HFFc6 (cell line): Measurements from ENCODE around the gene DGCR6. TPM values are rescaled to one million over a fixed set of nuclear protein-coding genes. Genes with fewer than 3 reads are reported as not detected.
"Not testable (repeated sequence)": the region's sequence is repeated elsewhere in the genome, so short reads cannot be mapped to it uniquely, and the experiment has no call there.

Experiments used
- DNase-seq: peaks from one replicate; pipeline ENCODE4 v3.0.0-alpha.2; 2018
- H3K27ac Mint-ChIP-seq: 2 replicates; pipeline ENCODE4 v1.8.0; 2020; ENCODE audit warnings: mild to moderate bottlenecking, mixed read lengths
- H3K27me3 Mint-ChIP-seq: 2 replicates; pipeline ENCODE4 v1.8.0; 2021; ENCODE audit warnings: mild to moderate bottlenecking, moderate library complexity, mixed read lengths; ENCODE audit not compliant: insufficient read depth
- H3K36me3 Mint-ChIP-seq: 2 replicates; pipeline ENCODE4 v1.8.0; 2021; ENCODE audit warnings: low read depth, mixed read lengths
- H3K4me1 Mint-ChIP-seq: 2 replicates; pipeline ENCODE4 v1.8.0; 2020; ENCODE audit warnings: low read depth, mixed read lengths
- H3K4me3 Mint-ChIP-seq: 2 replicates; pipeline ENCODE4 v1.8.0; 2020; ENCODE audit warnings: mild to moderate bottlenecking, moderate library complexity, mixed read lengths
- H3K9me3 Mint-ChIP-seq: 2 replicates; pipeline ENCODE4 v1.8.0; 2020; ENCODE audit warnings: mild to moderate bottlenecking, mixed read lengths
- total RNA-seq, 6 experiments: library from RNA; stranded (reverse); fragmentation: NEBNext Ultra II Directional; extraction: Animal tissue kit (Norgen Biotek cat#: 25700); gene quantifications; 2 replicates in 1 of 6; 3 replicates in 5 of 6; pipeline ENCODE4 v1.2.3, GENCODE V29; 2021
- TF ChIP-seq, protein P1 (sequence below): fragments of 200-600 bp; sonication (generic); IDR thresholded peaks from 2 replicates; pipeline ENCODE4 v1.5.0; 2021; ENCODE audit warnings: antibody characterized with exemption, mild to moderate bottlenecking

The DGCR6 gene
- total RNA-seq, 6 experiments from 2014 or later, result 0.35 to 1.7 (median 0.75) TPM

DNA sequence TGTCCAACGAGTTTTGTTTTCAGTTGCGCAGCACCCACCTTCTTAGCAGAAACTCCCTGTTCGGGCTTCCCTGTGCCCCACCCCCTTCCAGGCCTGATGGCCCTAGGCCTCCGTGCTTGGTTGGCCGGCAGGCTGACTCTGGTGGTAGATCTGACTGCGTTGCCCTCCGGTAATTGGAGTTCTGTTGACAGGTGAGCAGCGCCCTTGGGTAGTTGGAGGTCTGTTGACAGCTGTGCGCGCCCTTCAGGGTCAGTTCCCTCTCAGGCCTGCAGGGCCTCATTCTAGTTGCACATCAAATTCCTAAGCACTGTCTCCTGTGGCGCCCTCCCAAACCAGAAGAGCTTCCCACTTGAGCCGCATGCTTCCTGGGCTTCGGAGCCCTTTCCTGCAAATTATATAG, 776 bp downstream of the DGCR6 start:
- Mint-ChIP-seq H3K9me3 (no peaks in the 10 kb centered on the region), H3K27ac (no peak overlapping the region), H3K4me3 (no peak overlapping the region), H3K36me3 (no peaks in the 10 kb centered on the region), H3K4me1 (no peaks in the 10 kb centered on the region), H3K27me3 (no peaks in the 10 kb centered on the region)
- DNase-seq, result no peak
- TF ChIP-seq, protein P1, sequence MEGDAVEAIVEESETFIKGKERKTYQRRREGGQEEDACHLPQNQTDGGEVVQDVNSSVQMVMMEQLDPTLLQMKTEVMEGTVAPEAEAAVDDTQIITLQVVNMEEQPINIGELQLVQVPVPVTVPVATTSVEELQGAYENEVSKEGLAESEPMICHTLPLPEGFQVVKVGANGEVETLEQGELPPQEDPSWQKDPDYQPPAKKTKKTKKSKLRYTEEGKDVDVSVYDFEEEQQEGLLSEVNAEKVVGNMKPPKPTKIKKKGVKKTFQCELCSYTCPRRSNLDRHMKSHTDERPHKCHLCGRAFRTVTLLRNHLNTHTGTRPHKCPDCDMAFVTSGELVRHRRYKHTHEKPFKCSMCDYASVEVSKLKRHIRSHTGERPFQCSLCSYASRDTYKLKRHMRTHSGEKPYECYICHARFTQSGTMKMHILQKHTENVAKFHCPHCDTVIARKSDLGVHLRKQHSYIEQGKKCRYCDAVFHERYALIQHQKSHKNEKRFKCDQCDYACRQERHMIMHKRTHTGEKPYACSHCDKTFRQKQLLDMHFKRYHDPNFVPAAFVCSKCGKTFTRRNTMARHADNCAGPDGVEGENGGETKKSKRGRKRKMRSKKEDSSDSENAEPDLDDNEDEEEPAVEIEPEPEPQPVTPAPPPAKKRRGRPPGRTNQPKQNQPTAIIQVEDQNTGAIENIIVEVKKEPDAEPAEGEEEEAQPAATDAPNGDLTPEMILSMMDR, result no peak

DNA sequence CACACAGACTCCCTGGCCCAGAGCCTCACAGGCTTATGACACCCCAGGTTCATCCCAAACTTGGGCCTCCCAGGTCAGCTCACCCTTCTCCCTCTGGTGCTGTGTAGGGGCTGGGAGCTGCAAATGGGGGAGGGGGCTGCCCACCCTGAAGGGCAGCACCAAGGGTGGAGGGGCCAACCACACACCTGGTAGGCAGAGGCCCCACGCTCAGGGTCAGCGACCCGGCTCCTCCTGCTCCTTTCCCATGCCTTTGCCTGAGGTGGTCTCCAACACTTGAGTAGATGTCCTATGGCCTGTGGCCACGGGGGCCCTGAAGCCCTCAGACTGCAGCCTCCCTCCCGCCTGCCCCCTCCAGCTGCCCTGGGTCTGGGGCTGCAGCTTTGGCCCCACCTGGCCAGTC, 3.4 kb downstream of the DGCR6 start:
- TF ChIP-seq, protein P1, result no peak
- Mint-ChIP-seq H3K36me3 (no peaks in the 10 kb centered on the region), H3K9me3 (no peaks in the 10 kb centered on the region), H3K27me3 (no peaks in the 10 kb centered on the region), H3K27ac (no peak overlapping the region), H3K4me3 (no peak overlapping the region), H3K4me1 (no peaks in the 10 kb centered on the region)
- DNase-seq, result no peak

DNA sequence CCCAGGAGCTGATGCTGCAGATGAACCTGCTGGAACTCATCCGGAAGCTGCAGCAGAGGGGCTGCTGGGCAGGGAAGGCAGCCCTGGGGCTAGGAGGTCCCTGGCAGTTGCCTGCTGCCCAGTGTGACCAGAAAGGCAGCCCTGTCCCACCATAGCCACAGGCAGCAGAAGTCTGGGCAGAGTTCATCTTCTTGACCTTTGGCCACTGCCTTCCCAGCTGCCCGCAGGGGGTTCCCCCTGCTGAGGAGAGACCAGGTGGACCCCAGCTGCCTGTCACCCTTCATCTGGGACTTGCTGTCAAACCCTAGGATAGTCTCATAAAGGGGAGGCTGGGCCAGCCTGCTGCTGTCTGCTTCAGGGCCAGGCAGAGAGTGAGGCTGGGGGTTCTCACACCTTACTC, 5.4 kb downstream of the DGCR6 start:
- DNase-seq, H3K36me3 Mint-ChIP-seq, H3K27me3 Mint-ChIP-seq, H3K9me3 Mint-ChIP-seq, H3K4me1 Mint-ChIP-seq, H3K4me3 Mint-ChIP-seq, H3K27ac Mint-ChIP-seq: not testable (repeated sequence)

DNA sequence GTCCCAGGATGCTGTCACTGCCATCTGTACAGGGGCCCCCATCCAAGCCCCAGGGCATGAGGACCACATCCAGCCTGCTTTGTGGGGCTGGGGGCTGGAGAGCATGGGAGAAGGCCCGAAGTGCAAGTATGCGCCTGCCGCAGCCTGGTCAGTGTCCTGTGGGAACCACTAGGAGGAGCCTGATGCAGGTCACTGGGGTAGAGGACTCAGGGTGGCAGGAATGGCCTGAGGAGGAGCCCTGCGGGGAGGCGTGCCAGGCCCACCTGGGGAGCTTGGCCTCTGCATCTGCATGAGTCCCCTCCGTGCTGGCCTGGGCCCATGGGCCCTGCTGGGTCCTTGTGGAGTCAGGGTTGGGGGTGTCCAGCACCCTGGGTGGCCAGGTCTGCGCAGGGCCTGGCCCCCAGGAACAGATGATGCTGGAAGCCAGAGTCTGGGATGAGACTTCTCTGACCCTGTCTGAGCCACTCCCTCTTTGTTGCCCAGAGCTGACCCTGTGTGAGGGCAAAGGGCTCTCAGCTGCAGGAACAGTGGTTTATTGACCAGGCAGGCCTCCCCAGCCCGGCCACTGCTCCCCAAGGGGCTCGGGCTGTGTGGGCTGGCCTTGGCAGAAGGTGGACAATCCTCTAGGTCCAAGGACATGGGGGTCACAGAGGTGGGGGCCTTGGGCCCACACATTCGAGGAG, 6.3 kb downstream of the DGCR6 start:
- H3K4me1 Mint-ChIP-seq, DNase-seq, H3K27me3 Mint-ChIP-seq, H3K4me3 Mint-ChIP-seq, H3K27ac Mint-ChIP-seq, H3K9me3 Mint-ChIP-seq, H3K36me3 Mint-ChIP-seq: not testable (repeated sequence)

DNA sequence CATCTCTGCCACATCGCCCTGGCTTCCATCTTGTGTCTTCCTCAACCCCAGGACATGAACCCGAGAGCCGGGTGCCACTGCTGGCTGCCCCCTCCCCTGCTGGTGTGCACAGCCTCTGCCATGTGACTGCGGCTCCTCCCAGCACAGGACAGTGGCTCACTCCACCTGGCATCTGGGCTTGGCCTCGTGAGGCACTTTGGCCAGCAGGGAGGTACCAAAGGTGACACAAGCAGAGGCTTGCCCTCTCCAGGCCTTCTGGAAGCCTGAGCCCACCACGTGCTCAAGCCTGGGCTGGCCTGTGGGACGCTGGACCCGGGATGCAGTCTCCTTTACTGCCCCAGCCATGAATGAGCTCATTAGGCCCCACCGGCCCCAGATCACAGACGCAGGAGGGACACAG, 8.4 kb downstream of the DGCR6 start:
- H3K9me3 Mint-ChIP-seq, H3K4me3 Mint-ChIP-seq: not testable (repeated sequence)

DNA sequence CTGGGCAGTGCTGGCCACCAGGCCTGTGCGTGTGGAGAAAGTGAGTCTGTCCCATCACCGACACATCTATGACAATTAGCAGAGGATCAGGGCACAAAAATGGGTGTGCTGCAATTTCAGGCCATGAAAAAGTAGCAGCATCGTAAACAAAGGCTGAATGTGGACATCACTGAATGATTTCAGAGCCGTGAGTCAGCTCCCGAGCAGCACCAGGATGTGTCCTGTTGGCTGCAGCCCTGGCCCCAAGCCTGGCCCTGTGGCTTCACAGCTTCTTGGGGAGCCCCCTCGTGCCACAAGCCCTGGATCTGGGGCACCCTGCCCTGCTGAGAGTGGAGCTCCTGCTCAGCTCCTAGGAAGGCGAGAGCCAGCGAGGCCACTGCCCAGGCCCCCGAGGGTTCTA, 9.4 kb downstream of the DGCR6 start:
- H3K9me3 Mint-ChIP-seq, DNase-seq, H3K4me3 Mint-ChIP-seq, H3K27ac Mint-ChIP-seq, H3K4me1 Mint-ChIP-seq, H3K36me3 Mint-ChIP-seq, H3K27me3 Mint-ChIP-seq: not testable (repeated sequence)

More for the DNA sequence above, 8.4 kb downstream of the DGCR6 start:
- not testable (repeated sequence) for H3K27ac Mint-ChIP-seq, H3K4me1 Mint-ChIP-seq, H3K27me3 Mint-ChIP-seq, H3K36me3 Mint-ChIP-seq, DNase-seq

DNA sequence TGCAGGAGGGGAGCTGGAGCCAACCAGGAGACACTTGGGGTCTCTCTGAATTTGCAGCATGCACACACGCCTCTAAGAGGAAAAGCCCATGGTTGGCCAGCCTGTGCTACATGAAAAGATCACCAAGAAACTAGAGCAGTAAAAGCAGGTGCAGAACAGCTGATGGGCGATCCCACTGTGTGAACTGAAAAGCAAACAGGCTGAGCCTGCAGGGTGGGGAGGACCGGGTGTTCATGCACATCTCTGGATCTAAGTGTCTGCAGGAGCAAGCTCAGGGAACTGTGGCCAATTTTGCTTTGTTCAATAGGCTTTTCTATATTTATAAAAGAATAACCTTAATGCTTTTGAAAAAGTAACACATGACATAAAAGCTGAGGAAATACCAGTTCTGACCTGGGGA, 11.7 kb downstream of the DGCR6 start:
- not testable (repeated sequence) for H3K4me1 Mint-ChIP-seq, DNase-seq, H3K27ac Mint-ChIP-seq, H3K36me3 Mint-ChIP-seq, H3K27me3 Mint-ChIP-seq, H3K9me3 Mint-ChIP-seq, H3K4me3 Mint-ChIP-seq

DNA sequence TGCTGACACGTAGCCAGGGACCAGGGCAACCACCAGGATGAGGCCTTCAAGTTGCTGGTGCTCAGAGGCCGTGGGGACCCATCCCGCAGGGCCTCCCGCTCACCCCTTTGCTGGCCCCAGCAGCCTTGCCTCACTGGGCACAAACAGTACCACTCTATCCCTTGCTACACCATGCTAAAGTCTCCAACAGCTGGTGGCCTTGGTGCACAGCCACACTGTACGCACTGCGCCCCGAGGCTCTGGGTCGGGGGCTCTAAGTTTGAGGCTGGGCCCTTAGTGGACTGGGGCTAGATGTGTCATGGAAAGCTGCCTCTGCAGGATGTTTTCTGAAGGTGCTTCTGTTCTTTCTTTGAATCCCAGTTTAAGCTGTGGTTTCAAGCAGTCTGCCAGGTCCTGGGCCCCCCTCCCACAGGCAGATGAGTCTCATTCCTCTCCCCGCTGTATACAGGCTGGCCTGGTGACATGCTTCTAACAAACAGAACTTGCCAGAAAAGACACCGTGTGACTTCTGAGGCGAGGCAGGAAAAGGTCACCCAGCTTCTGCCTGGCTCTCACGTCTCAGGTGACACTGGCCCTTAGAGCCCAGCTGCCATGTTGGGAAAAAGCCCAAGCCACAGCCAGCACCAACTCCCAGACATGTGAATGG, 14.3 kb downstream of the DGCR6 start:
- H3K27ac Mint-ChIP-seq, H3K4me1 Mint-ChIP-seq, H3K36me3 Mint-ChIP-seq, H3K4me3 Mint-ChIP-seq, DNase-seq, H3K27me3 Mint-ChIP-seq, H3K9me3 Mint-ChIP-seq: not testable (repeated sequence)
